Neural cell (in vitro differentiated cells): ENCODE measurements around the gene DYNC2H1. TPM values are rescaled to one million over a fixed set of nuclear protein-coding genes. Genes with fewer than 3 reads are reported as not detected.

Source experiments
- H2AFZ ChIP-seq: fragments of 200-600, 300-800 bp; sonication (generic), shearing (Covaris generic); 2 replicates; pipeline ENCODE4 v1.6.0; 2014; ENCODE audit warnings: low read depth, mild to moderate bottlenecking, antibody characterized with exemption, low read length, moderate library complexity
- H3F3A ChIP-seq: fragments of 200-600 bp; shearing (Covaris generic); 2 replicates; pipeline ENCODE4 v1.6.1; 2016; ENCODE audit warnings: mild to moderate bottlenecking, moderate library complexity, mixed read lengths, antibody characterized with exemption, low read length; ENCODE audit not compliant: insufficient read depth, poor library complexity, severe bottlenecking
- H3K27ac ChIP-seq: fragments of 200-600, 300-800 bp; sonication (generic), shearing (Covaris generic); 2 replicates; pipeline ENCODE4 v1.5.1; 2014; ENCODE audit warnings: mild to moderate bottlenecking, low read length, moderate library complexity
- H3K27me3 ChIP-seq: fragments of 300-800, 200-600 bp; sonication (generic), shearing (Covaris generic); 2 replicates; pipeline ENCODE4 v1.6.0; 2014; ENCODE audit warnings: mild to moderate bottlenecking, low read depth, low read length, moderate library complexity; ENCODE audit not compliant: insufficient read depth
- H3K36me3 ChIP-seq: fragments of 300-800, 200-600 bp; sonication (generic), shearing (Covaris generic); 2 replicates; pipeline ENCODE4 v1.5.1; 2014; ENCODE audit warnings: mild to moderate bottlenecking, antibody characterized with exemption, low read length, moderate library complexity; ENCODE audit not compliant: insufficient read depth
- H3K4me2 ChIP-seq: fragments of 300-800, 200-600 bp; sonication (generic), shearing (Covaris generic); 2 replicates; pipeline ENCODE4 v1.6.0; 2014; ENCODE audit warnings: mild to moderate bottlenecking, low read length
- H3K4me3 ChIP-seq: fragments of 300-800, 200-600 bp; sonication (generic), shearing (Covaris generic); 2 replicates; pipeline ENCODE4 v1.5.1; 2014; ENCODE audit warnings: mild to moderate bottlenecking, low read length, moderate library complexity
- H3K79me2 ChIP-seq: fragments of 200-600 bp; shearing (Covaris generic); replicated peaks from 2 replicates; pipeline ENCODE4 v1.6.0; 2014; ENCODE audit warnings: mild to moderate bottlenecking, low read length, moderate library complexity; ENCODE audit not compliant: insufficient read depth
- H3K9ac ChIP-seq: fragments of 300-800, 200-600 bp; sonication (generic), shearing (Covaris generic); 2 replicates; pipeline ENCODE4 v1.6.1; 2016; ENCODE audit warnings: mild to moderate bottlenecking, low read length, mixed read lengths
- H3K9me2 ChIP-seq: fragments of 200-600 bp; shearing (Covaris generic); 2 replicates; pipeline ENCODE4 v1.6.1; 2016; ENCODE audit warnings: mild to moderate bottlenecking, low read length, mixed read lengths; ENCODE audit not compliant: insufficient read depth
- H3K9me3 ChIP-seq: fragments of 200-600, 300-800 bp; sonication (generic), shearing (Covaris generic); 2 replicates; pipeline ENCODE4 v1.6.1; 2016; ENCODE audit warnings: mild to moderate bottlenecking, mixed run types, low read length, moderate library complexity, mixed read lengths
- H4K20me1 ChIP-seq: fragments of 200-600 bp; shearing (Covaris generic); 2 replicates; pipeline ENCODE4 v1.6.1; 2016; ENCODE audit warnings: mild to moderate bottlenecking, mixed run types; ENCODE audit not compliant: insufficient read depth
- CTCF ChIP-seq: fragments of 450-650 bp; IDR thresholded peaks from 2 replicates; pipeline ENCODE4 v1.5.1; 2014; ENCODE audit warnings: antibody characterized with exemption, mild to moderate bottlenecking, moderate library complexity; ENCODE audit not compliant: poor library complexity, severe bottlenecking
- EP300 ChIP-seq: fragments of 450-650 bp; conservative IDR thresholded peaks from 2 replicates; pipeline ENCODE4 v1.6.1; 2014; ENCODE audit warnings: antibody characterized with exemption, mild to moderate bottlenecking, moderate library complexity; ENCODE audit not compliant: poor library complexity, severe bottlenecking
- EZH2 ChIP-seq: fragments of 200-600, 300-800 bp; shearing (Covaris generic), sonication (generic); IDR thresholded peaks from 2 replicates; pipeline ENCODE4 v1.6.1; 2014; ENCODE audit warnings: antibody characterized with exemption, low read length, borderline replicate concordance, mild to moderate bottlenecking; ENCODE audit not compliant: insufficient read depth, poor library complexity, severe bottlenecking
- MXI1 ChIP-seq: fragments of 450-650 bp; conservative IDR thresholded peaks from 2 replicates; pipeline ENCODE4 v1.6.1; 2014; ENCODE audit warnings: antibody characterized with exemption, mild to moderate bottlenecking; ENCODE audit not compliant: poor library complexity, severe bottlenecking
- POLR2AphosphoS5 ChIP-seq: IDR thresholded peaks from 2 replicates; pipeline ENCODE4 v1.6.1; 2012
- RAD21 ChIP-seq: fragments of 450-650 bp; conservative IDR thresholded peaks from 2 replicates; pipeline ENCODE4 v1.6.1; 2014; ENCODE audit warnings: antibody characterized with exemption, mild to moderate bottlenecking, moderate library complexity
- REST ChIP-seq: IDR thresholded peaks from 2 replicates; pipeline ENCODE4 v1.6.1; 2012; ENCODE audit warnings: borderline replicate concordance
- SMC3 ChIP-seq: fragments of 450-650 bp; conservative IDR thresholded peaks from 2 replicates; pipeline ENCODE4 v1.6.1; 2014; ENCODE audit warnings: antibody characterized with exemption, mild to moderate bottlenecking, moderate library complexity; ENCODE audit not compliant: poor library complexity
- TAF1 ChIP-seq: IDR thresholded peaks from 2 replicates; pipeline ENCODE4 v1.6.1; 2012; ENCODE audit warnings: low read depth
- polyA plus RNA-seq: library from polyadenylated mRNA; depleted of rRNA; stranded (reverse); fragments of >200 nt; gene quantifications from 2 replicates; pipeline ENCODE4 v1.2.3, GENCODE V29; 2014

The DYNC2H1 gene
- polyA plus RNA-seq, 1 donor from 2014 or later, result 14.1 TPM

DNA sequence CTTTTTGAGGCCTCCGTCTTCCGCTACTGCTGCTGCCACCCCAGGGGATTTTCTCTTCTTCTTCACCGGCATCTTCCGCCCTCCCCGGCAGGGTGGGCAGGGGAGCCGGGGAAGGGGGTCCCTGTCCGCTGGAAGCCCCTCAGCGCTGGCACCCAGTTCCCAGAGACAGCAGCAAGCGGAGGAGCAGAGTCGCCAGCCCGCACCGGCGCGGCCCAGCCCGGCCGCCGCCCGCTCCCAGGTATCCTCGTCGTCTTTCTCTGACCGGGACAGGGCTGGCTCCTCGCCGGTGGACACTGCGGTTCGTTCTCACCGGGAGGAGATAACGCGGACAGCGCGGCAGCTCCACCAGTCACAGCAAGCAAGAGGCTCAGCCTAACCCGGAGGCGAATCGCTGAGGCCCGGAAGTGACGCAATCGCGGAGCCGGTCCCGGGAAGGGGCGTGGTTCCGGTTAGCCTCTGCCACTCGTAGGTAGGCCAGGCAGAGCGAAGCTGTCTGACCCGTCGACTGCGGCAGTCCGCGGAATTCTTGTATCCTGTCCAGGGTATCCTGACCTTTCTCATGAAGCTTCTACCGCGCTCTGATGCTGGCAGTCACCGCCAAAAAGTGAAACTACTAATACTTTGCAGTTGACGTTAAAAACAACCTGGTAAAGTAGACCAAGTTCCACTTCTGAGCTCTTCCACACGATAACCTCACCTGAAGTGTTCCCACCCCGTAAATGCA, 17.3 kb upstream of the DYNC2H1 start, which contains the start of gene DCUN1D5:
Gene DCUN1D5, minus strand, starts transcription at position 360 of the 724 bp plus-strand sequence. Its CDS starts 288 bp downstream, at position 72.
- H3K4me3 ChIP-seq, result peak within 1 kb of the TSS; percentile 93

More for the DNA sequence above, 17.3 kb upstream of the DYNC2H1 start, which contains the start of gene DCUN1D5:
- peak within 1 kb of the TSS; percentile 88 for H3K27ac ChIP-seq
- peaks cover 5% of the 10 kb centered on the region for H3F3A ChIP-seq
- no peak for TF ChIP-seq RAD21
- TF ChIP-seq SMC3, result no peak
- peak; percentile 1 for TF ChIP-seq MXI1
- peak; percentile 34 for TF ChIP-seq REST
- TF ChIP-seq POLR2AphosphoS5, result peak; percentile 94
- peak; percentile 28 for TF ChIP-seq EP300
- no peak for TF ChIP-seq TAF1
- no peak for TF ChIP-seq EZH2
- no peak for TF ChIP-seq CTCF
- no peaks in the 10 kb centered on the region for H3K9me2 ChIP-seq
- H3K36me3 ChIP-seq, result no peaks in the 10 kb centered on the region
- H3K27me3 ChIP-seq, result no peaks in the 10 kb centered on the region
- H2AFZ ChIP-seq, result peak within 1 kb of the TSS; percentile 97
- H3K79me2 ChIP-seq, result peaks cover 38% of the 10 kb centered on the region
- H3K9me3 ChIP-seq, result no peaks in the 10 kb centered on the region
- H3K4me2 ChIP-seq, result peak within 1 kb of the TSS; percentile 85
- peak within 1 kb of the TSS; percentile 90 for H3K9ac ChIP-seq
- no peaks in the 10 kb centered on the region for H4K20me1 ChIP-seq
